Nucleus accumbens (tissue), 56 donors: Measurements from ENCODE around the gene MS4A18.

ENCODE experiments used
- DNase-seq, 56 donors: peaks; one replicate each; lab custom pipeline; 2025; lab: John Stamatoyannopoulos, UW

Gene MS4A18

GRCh38 chr11:60764879-60765278 is 40.4 kb downstream of the MS4A18 start:
- no peak for DNase-seq

GRCh38 chr11:60765355-60765754 is 40.8 kb downstream of the MS4A18 start:
- no peak for DNase-seq

GRCh38 chr11:60766547-60766946 is 42.0 kb downstream of the MS4A18 start:
- DNase-seq: no peak

- no peak for DNase-seq
These were observed 42.9 kb downstream of the MS4A18 start for GRCh38 chr11:60767388-60767811.

GRCh38 chr11:60768202-60768601 is 43.7 kb downstream of the MS4A18 start:
- DNase-seq: no peak

GRCh38 chr11:60769273-60769672 is 44.8 kb downstream of the MS4A18 start:
- DNase-seq: no peak

- DNase-seq: no peak
These were observed 45.3 kb downstream of the MS4A18 start for GRCh38 chr11:60769811-60770210.

- no peak for DNase-seq
These were observed 46.6 kb downstream of the MS4A18 start for GRCh38 chr11:60771146-60771545.

GRCh38 chr11:60771879-60772525 is 47.5 kb downstream of the MS4A18 start:
- no peak for DNase-seq

- no peak for DNase-seq
These were observed 48.1 kb downstream of the MS4A18 start for GRCh38 chr11:60772666-60773065.

- no peak for DNase-seq
These were observed 50.2 kb downstream of the MS4A18 start for GRCh38 chr11:60774726-60775125.

- DNase-seq: peak in 51 of 56 donors; percentile 14 to 93 (median 64)
These were observed 51.0 kb downstream of the MS4A18 start for GRCh38 chr11:60775420-60775961.

- DNase-seq: no peak
These were observed 51.6 kb downstream of the MS4A18 start for GRCh38 chr11:60776167-60776566.

- no peak for DNase-seq
These were observed 52.6 kb downstream of the MS4A18 start for GRCh38 chr11:60777106-60777505.

GRCh38 chr11:60777572-60777971 is 53.1 kb downstream of the MS4A18 start:
- DNase-seq: no peak

GRCh38 chr11:60780065-60780464 is 55.5 kb downstream of the MS4A18 start:
- DNase-seq: no peak

GRCh38 chr11:60780774-60781173 is 56.3 kb downstream of the MS4A18 start:
- DNase-seq: no peak

GRCh38 chr11:60781286-60781980 is 56.9 kb downstream of the MS4A18 start:
- DNase-seq: no peak

GRCh38 chr11:60781981-60782316 is 57.4 kb downstream of the MS4A18 start:
- DNase-seq: no peak

GRCh38 chr11:60782393-60783140 is 58.0 kb downstream of the MS4A18 start:
- DNase-seq: no peak

GRCh38 chr11:60783141-60783484 is 58.6 kb downstream of the MS4A18 start:
- no peak for DNase-seq

GRCh38 chr11:60783911-60784310 is 59.4 kb downstream of the MS4A18 start:
- no peak for DNase-seq
